Endothelial cell of umbilical vein (primary cell): ENCODE results near the gene HELZ2.
"Not testable (repeated sequence)": the region's sequence is repeated elsewhere in the genome, so short reads cannot be mapped to it uniquely, and the experiment has no call there.

Source experiments
- CTCF ChIP-seq, 2 donors: IDR thresholded peaks; 1 replicate in 1 of 2; 2 replicates in 1 of 2; pipeline ENCODE4 v1.5.1; 2011; ENCODE audit warnings: low read length in 2 of 2, mild to moderate bottlenecking in 2 of 2, moderate library complexity in 2 of 2, control low read depth in 1 of 2, inconsistent platforms in 1 of 2, low read depth in 1 of 2; ENCODE audit not compliant: insufficient read depth in 1 of 2; ENCODE audit errors: extremely low read depth in 1 of 2
- EZH2 ChIP-seq: IDR thresholded peaks from 2 replicates; pipeline ENCODE4 v1.6.1; 2012; ENCODE audit warnings: borderline replicate concordance, low read depth, mild to moderate bottlenecking, moderate library complexity, low read length, inconsistent platforms; ENCODE audit not compliant: severe bottlenecking
- MYC ChIP-seq: IDR thresholded peaks from one replicate; pipeline ENCODE4 v1.6.1; 2011; ENCODE audit warnings: mild to moderate bottlenecking, low read depth, low read length
- POLR2A ChIP-seq: IDR thresholded peaks from 2 replicates; pipeline ENCODE4 v1.6.1; 2012; ENCODE audit warnings: low read depth, mild to moderate bottlenecking, control low read depth, low read length
- POLR2AphosphoS5 ChIP-seq: IDR thresholded peaks from 2 replicates; pipeline ENCODE4 v1.6.1; 2012; ENCODE audit warnings: low read depth, mild to moderate bottlenecking, control low read depth, low read length, moderate library complexity; ENCODE audit not compliant: insufficient read depth
- TF ChIP-seq, protein P1 (sequence below): IDR thresholded peaks from 2 replicates; pipeline ENCODE4 v1.6.1; 2011; ENCODE audit not compliant: insufficient read depth, insufficient read length

GRCh38 chr20:63571087-63571478 lies 3.0 kb downstream of the HELZ2 start:
- not testable (repeated sequence) for TF ChIP-seq CTCF (IDR thresholded peaks at IDR 0.05; ENCODE audit: extremely low read depth in 1 of 2, insufficient read depth in 1 of 2, low read depth in 1 of 2, low read length in 2 of 2); POLR2AphosphoS5; EZH2; POLR2A; MYC
- TF ChIP-seq, protein P1, sequence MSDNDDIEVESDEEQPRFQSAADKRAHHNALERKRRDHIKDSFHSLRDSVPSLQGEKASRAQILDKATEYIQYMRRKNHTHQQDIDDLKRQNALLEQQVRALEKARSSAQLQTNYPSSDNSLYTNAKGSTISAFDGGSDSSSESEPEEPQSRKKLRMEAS = not testable (repeated sequence)
